Upper lobe of right lung (tissue), 1 donor: Measurements from ENCODE around the gene RNF175. TPM values are rescaled to one million over a fixed set of nuclear protein-coding genes. Genes with fewer than 3 reads are reported as not detected.
"Not testable (repeated sequence)": the region's sequence is repeated elsewhere in the genome, so short reads cannot be mapped to it uniquely, and the experiment has no call there.

Source experiments
- ATAC-seq: fragments of 200-7000 bp; cut with Tn5 transposase; one replicate; pipeline ENCODE4 v1.9.1; 2020; ENCODE audit warnings: mild to moderate bottlenecking, moderate library complexity
- DNase-seq: peaks from one replicate; pipeline ENCODE4 v3.0.0-alpha.2; 2020
- H3K27ac ChIP-seq: fragments of 200-600 bp; one replicate; pipeline ENCODE4 v1.8.0; 2022
- H3K27me3 ChIP-seq: fragments of 200-600 bp; one replicate; pipeline ENCODE4 v1.8.0; 2022; ENCODE audit warnings: mild to moderate bottlenecking
- H3K36me3 ChIP-seq: fragments of 200-600 bp; one replicate; pipeline ENCODE4 v1.8.0; 2022
- H3K4me1 ChIP-seq: fragments of 200-600 bp; one replicate; pipeline ENCODE4 v1.8.0; 2022
- H3K4me3 ChIP-seq: fragments of 200-600 bp; one replicate; pipeline ENCODE4 v1.8.0; 2022; ENCODE audit warnings: mild to moderate bottlenecking
- H3K9me3 ChIP-seq: fragments of 200-600 bp; one replicate; pipeline ENCODE4 v1.8.0; 2022
- CTCF ChIP-seq: fragments of 200-600 bp; IDR thresholded peaks from one replicate; pipeline ENCODE4 v1.8.0; 2022; ENCODE audit warnings: antibody characterized with exemption
- intact Hi-C: fragments of 100-400 bp; cut with DNase I; formaldehyde crosslinking; loops from one replicate; pipeline ENCODE4 v1.11.0; 2022
- total RNA-seq: library from RNA; stranded (reverse); fragmentation: NEBNext Ultra II Directional; extraction: Animal tissue kit (Norgen Biotek cat#: 25700); gene quantifications from one replicate; pipeline ENCODE4 v1.2.1, GENCODE V29; 2021
- donor health status: DM: no; HTN: yes; CAD: no; lungs with severe emphysema.

RNF175 gene
- total RNA-seq, 1 donor from 2014 or later = not detected

- Histone ChIP-seq H3K27ac (no peak overlapping the region), H3K4me1 (no peaks in the 10 kb centered on the region), H3K4me3 (no peak overlapping the region), H3K9me3 (peaks cover 5% of the 10 kb centered on the region), H3K27me3 (no peaks in the 10 kb centered on the region), H3K36me3 (no peaks in the 10 kb centered on the region)
- DNase-seq (no peak), ATAC-seq (no peak)
- intact Hi-C loops = no loop called here
- TF ChIP-seq CTCF = no peak
Observed at GRCh38 chr4:153676486-153676885, 83.3 kb downstream of the RNF175 start.

- H3K36me3 ChIP-seq = no peaks in the 10 kb centered on the region
- DNase-seq = no peak
- intact Hi-C loops = no loop called here
- ATAC-seq = no peak
- no peak overlapping the region for H3K27ac ChIP-seq
- no peaks in the 10 kb centered on the region for H3K9me3 ChIP-seq
- H3K27me3 ChIP-seq = no peaks in the 10 kb centered on the region
- H3K4me3 ChIP-seq = no peak overlapping the region
- H3K4me1 ChIP-seq = no peaks in the 10 kb centered on the region
- no peak for TF ChIP-seq CTCF
Observed at GRCh38 chr4:153669838-153670237, 90.0 kb downstream of the RNF175 start.

- Histone ChIP-seq H3K27me3 (no peaks in the 10 kb centered on the region), H3K27ac (no peak overlapping the region), H3K4me3 (no peak overlapping the region), H3K4me1 (no peaks in the 10 kb centered on the region), H3K9me3 (no peaks in the 10 kb centered on the region), H3K36me3 (no peaks in the 10 kb centered on the region)
- TF ChIP-seq CTCF = no peak
- ATAC-seq (no peak), DNase-seq (no peak)
- intact Hi-C loops = no loop called here
Observed at GRCh38 chr4:153668647-153669046, 91.2 kb downstream of the RNF175 start.

GRCh38 chr4:153666505-153666904 lies 93.3 kb downstream of the RNF175 start:
- H3K36me3 ChIP-seq, H3K27me3 ChIP-seq, H3K4me3 ChIP-seq, H3K9me3 ChIP-seq, H3K4me1 ChIP-seq, DNase-seq, H3K27ac ChIP-seq, ATAC-seq, intact Hi-C loops: not testable (repeated sequence)

- TF ChIP-seq CTCF = no peak
- Histone ChIP-seq H3K36me3 (no peaks in the 10 kb centered on the region), H3K4me3 (no peak overlapping the region), H3K9me3 (no peaks in the 10 kb centered on the region), H3K4me1 (peaks cover 20% of the 10 kb centered on the region), H3K27me3 (no peaks in the 10 kb centered on the region), H3K27ac (no peak overlapping the region)
- no peak for ATAC-seq
- intact Hi-C loops = no loop called here
- DNase-seq = no peak
Observed at GRCh38 chr4:153663667-153664066, 96.2 kb downstream of the RNF175 start.

- ATAC-seq (peak; percentile 70), DNase-seq (no peak)
- no peak overlapping the region for H3K4me3 ChIP-seq
- H3K36me3 ChIP-seq = no peaks in the 10 kb centered on the region
- intact Hi-C loops = no loop called here
- H3K4me1 ChIP-seq = peaks cover 26% of the 10 kb centered on the region
- H3K27ac ChIP-seq = peak overlapping the region; percentile 67
- H3K9me3 ChIP-seq = no peaks in the 10 kb centered on the region
- TF ChIP-seq CTCF = no peak
- H3K27me3 ChIP-seq = no peaks in the 10 kb centered on the region
Observed at GRCh38 chr4:153661908-153662307, 97.9 kb downstream of the RNF175 start.
